Measurements from ENCODE around the gene PLCG1.

Gene PLCG1

GRCh38 chr20:41178904-41179432, 41.6 kb downstream of the PLCG1 start:
- no peak for DNase-seq (ENCODE audit: low read depth in 2 of 2)

GRCh38 chr20:41179961-41180360, 42.6 kb downstream of the PLCG1 start:
- no peak for DNase-seq (ENCODE audit: low read depth in 2 of 2)

- no peak for DNase-seq (ENCODE audit: low read depth in 2 of 2)
These were observed 43.4 kb downstream of the PLCG1 start for GRCh38 chr20:41180599-41181333.

- DNase-seq (ENCODE audit: low read depth in 2 of 2), result no peak
These were observed 44.2 kb downstream of the PLCG1 start for GRCh38 chr20:41181567-41181966.

- no peak for DNase-seq (ENCODE audit: low read depth in 2 of 2)
These were observed 45.2 kb downstream of the PLCG1 start for GRCh38 chr20:41182296-41183212.

- DNase-seq (ENCODE audit: low read depth in 2 of 2), result no peak
These were observed 46.0 kb downstream of the PLCG1 start for GRCh38 chr20:41183391-41183790.

GRCh38 chr20:41183831-41184230, 46.5 kb downstream of the PLCG1 start:
- DNase-seq (ENCODE audit: low read depth in 2 of 2), result no peak

GRCh38 chr20:41185013-41185757, 47.8 kb downstream of the PLCG1 start:
- no peak for DNase-seq (ENCODE audit: low read depth in 2 of 2)

GRCh38 chr20:41187668-41188067, 50.3 kb downstream of the PLCG1 start:
- no peak for DNase-seq (ENCODE audit: low read depth in 2 of 2)

- DNase-seq (ENCODE audit: low read depth in 2 of 2), result no peak
These were observed 54.5 kb downstream of the PLCG1 start for GRCh38 chr20:41191562-41192500.

- DNase-seq (ENCODE audit: low read depth in 2 of 2), result no peak
These were observed 55.2 kb downstream of the PLCG1 start for GRCh38 chr20:41192575-41192974.

- no peak for DNase-seq (ENCODE audit: low read depth in 2 of 2)
These were observed 59.4 kb downstream of the PLCG1 start for GRCh38 chr20:41196653-41197225.

- DNase-seq (ENCODE audit: low read depth in 2 of 2), result no peak
These were observed 61.1 kb downstream of the PLCG1 start for GRCh38 chr20:41198443-41198842.

- no peak for DNase-seq (ENCODE audit: low read depth in 2 of 2)
These were observed 63.3 kb downstream of the PLCG1 start for GRCh38 chr20:41200446-41201202.

- no peak for DNase-seq (ENCODE audit: low read depth in 2 of 2)
These were observed 64.4 kb downstream of the PLCG1 start for GRCh38 chr20:41201760-41202159.

GRCh38 chr20:41202426-41202825, 65.1 kb downstream of the PLCG1 start:
- DNase-seq (ENCODE audit: low read depth in 2 of 2), result no peak

- no peak for DNase-seq (ENCODE audit: low read depth in 2 of 2)
These were observed 66.3 kb downstream of the PLCG1 start for GRCh38 chr20:41203660-41204059.

- no peak for DNase-seq (ENCODE audit: low read depth in 2 of 2)
These were observed 67.2 kb downstream of the PLCG1 start for GRCh38 chr20:41204304-41205265.

GRCh38 chr20:41205313-41205712, 68.0 kb downstream of the PLCG1 start:
- no peak for DNase-seq (ENCODE audit: low read depth in 2 of 2)

Data from fibroblast of skin of left biceps (primary cell).